Activated CD8-positive, alpha-beta memory T cell treated with anti-CD3 and anti-CD28 coated beads for 48 hours (primary cell): ENCODE data around the gene SDHAF2.
"Not testable (repeated sequence)": the region's sequence is repeated elsewhere in the genome, so short reads cannot be mapped to it uniquely, and the experiment has no call there.

ENCODE experiments used
- DNase-seq, 3 experiments: peaks; one replicate each; pipeline ENCODE4 v3.0.0-alpha.2; 2020; ENCODE audit warnings: low read depth in 2 of 3, low spot score in 2 of 3

Gene SDHAF2

GRCh38 chr11:61474013-61474643 lies 44.2 kb downstream of the SDHAF2 start:
- DNase-seq = no peak

- DNase-seq = no peak
Observed at GRCh38 chr11:61475433-61475832, 45.5 kb downstream of the SDHAF2 start.

DNA sequence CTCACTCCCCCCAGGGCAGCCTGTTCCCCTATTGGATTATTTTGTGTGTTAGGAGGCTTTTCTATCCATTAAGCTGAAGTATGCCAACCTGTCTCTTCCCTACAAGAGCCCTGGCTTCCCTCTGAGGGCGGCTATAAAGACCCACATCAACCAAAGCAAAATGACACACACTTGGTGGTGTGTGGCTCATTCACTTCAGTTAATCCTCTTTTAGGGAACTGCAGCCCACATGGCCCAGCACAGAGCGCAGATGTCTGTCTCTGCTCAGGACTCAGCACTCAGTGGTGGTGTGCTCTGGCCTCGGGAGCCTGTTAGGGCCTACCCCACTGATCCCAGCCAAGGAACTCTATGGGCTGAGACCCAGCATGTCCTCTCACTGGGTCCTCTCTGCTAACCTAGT lies 46.4 kb downstream of the SDHAF2 start:
- no peak for DNase-seq

DNA sequence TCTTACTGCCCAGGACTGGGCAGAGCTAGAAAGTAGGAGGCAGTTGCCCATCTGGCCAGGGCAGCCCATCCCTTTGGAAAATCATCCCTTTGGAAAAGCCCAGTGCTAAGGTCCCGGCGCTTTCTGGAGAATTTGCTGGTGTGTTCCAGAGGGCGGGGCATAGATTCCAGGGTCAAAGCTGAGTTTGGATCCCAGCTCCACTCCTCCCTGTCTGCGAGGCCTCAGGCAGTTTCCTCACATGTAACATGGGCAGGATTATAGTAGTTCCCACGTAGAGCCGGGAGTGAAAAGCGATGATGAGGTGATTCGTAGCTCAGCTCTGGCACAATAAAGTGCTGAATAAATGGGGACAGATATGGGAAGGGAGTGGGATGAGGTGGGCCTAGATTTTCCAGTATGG lies 47.2 kb downstream of the SDHAF2 start:
- DNase-seq = no peak

DNA sequence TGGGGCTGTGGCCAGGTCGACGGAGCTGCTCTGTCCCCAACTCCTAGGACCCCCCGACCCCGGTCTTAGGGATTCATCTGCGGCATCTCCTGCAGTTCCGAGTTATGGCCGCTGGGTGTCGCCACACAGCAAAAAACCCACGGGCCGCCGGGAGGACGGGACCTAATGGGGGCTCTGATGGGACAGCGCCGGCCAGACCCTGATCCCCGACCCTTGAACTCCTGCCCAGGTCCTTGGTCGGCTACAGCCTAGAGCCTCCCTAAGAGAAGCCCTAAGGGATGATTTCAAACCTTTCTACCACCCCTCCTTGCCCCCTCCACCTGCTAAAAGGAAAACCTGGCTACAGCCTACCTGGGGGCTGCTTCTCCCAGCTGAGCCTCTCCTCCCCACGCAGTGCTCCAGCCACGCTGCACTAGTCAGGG lies 47.8 kb downstream of the SDHAF2 start:
- peak; percentile 20 to 50 (median 40) for DNase-seq

DNA sequence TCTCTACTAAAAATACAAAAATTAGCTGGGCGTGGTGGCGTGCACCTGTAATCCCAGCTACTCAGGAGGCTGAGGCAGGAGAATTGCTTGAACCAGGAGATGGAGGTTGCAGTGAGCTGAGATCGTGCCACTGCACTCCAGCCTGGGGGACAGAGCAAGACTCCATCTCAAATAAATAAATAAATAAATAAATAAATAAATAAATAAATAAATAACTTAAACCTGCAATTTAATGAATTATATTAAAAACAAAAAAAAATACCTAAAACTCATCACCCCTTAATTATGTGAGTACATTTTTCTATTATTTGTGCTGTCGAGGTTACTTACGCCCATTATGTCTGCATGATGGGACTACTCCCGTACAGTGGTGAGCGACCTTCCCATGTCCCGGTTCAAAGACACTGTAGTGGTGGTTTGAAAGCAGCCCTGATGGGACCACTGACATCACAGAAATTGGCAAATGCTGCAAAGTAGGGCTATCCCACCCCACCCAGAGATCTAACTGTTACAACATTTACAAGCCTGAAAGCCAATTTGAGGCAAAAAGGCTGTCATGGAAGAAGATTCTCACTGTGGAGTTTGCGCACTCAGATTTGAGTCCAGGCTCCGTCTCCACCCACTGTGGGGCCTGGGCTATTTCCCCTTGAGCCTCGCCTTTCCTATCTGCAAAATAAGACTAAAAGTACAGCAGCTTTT lies 49.6 kb downstream of the SDHAF2 start:
- not testable (repeated sequence) for DNase-seq

DNA sequence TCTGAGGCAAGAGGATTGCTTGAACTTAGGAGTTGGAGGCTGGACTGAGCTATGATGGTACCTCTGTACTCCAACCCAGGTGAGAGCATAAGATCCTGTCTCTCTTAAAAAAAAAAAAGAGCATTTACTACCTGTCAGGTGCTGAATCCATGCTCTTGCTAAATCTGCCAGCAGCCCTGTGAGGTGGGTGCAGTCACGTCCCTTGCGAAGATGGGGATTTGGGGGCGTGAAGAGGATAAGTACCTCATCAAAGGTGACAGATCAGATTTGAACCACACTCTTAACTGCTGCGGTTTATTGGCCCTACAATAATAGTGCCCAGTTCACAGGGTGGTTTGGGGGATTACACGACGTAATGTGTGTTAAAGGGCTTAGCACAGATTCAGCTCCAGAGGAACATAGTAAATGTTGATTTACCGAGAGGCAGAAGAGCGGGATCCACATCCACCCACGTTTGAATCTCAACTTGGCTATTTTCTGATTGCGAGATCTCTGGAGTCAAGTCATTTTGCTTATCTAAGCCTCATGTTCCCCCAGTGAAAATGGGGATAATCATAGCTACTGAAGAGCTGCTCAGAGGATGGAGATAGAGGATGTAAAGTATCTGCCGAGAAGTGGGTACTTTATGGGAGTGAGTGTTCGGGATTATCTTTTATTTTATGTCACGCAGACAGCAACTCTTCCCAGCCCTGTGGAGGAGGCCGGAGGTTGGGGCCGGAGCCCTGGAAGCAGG lies 50.5 kb downstream of the SDHAF2 start:
- no peak for DNase-seq

GRCh38 chr11:61480994-61481335 lies 51.0 kb downstream of the SDHAF2 start:
- DNase-seq = no peak

GRCh38 chr11:61481806-61482205 lies 51.9 kb downstream of the SDHAF2 start:
- DNase-seq = no peak

- no peak for DNase-seq
Observed at GRCh38 chr11:61482513-61482912, 52.6 kb downstream of the SDHAF2 start.

GRCh38 chr11:61484541-61484940 lies 54.6 kb downstream of the SDHAF2 start:
- no peak for DNase-seq

DNA sequence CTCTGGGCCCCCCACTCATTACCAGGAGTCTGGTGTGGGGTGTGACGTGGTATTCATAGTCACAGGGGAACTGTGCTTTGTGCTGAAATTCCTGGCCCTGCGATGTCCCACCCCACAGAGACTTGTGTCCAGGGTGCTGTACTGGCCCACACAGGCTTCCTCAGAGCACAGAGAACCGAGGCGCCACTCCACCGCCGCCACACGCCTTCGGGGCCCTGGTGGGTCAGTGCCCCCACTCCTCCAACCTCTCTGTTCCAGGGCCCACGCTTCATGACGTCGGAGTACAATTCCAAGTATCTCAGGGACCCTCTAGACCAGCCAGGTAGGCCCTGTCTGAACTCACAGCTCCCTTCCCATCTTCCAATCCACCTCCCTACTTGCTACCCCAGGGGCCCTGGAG lies 55.2 kb downstream of the SDHAF2 start:
- DNase-seq = no peak

DNA sequence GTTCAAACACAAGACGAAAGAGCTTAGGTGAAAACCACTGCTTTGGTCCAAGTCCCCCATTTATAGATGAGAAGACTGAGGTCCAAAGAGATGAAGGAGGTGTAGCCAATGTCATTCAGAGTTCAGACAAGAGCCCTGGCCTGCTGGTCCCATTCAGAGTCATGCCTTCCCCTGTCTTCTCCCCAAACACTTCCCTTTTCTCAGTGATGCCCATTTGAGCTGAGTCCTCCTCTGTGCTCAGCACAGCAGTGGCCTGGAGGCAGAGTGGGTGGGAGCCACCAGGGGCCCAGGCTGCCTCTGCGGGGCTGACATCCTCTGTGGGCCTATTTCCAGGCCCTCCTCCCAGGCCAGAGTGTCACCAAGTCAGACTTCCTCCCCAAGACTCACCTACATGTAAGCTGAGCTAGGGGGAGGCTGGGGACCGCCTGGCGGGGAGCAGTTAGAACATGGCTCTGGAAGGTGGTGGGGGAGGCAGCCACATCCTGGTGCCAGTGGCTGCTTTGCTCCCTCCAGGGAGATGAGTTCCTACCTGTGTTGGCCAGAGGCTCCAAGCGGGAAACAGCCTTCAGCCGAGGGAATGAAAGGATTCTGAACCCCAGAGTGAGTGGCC lies 56.2 kb downstream of the SDHAF2 start:
- DNase-seq = no peak

DNA sequence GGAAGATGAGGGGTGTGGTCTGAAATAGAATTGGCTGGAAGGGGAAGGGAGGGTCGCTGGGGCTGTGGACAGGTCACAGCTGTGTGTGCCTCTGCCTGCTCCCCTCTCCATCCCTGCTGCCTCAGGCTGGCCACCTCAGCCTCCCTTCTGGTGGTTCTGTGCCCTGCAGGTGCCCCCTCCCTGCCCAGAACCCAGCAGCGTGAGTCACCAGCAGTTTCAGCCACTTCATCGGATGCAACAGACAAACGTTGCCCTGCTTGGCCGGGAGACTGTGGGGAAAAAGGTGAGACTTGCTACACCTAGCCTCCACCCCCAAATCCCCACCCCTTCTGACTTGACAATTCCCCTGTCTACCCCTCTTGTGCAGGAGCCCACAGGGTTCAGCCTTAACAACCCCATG lies 56.9 kb downstream of the SDHAF2 start:
- no peak for DNase-seq

- no peak for DNase-seq
Observed at GRCh38 chr11:61487342-61488025, 57.6 kb downstream of the SDHAF2 start.

GRCh38 chr11:61488651-61489291 lies 58.8 kb downstream of the SDHAF2 start:
- DNase-seq = no peak

DNA sequence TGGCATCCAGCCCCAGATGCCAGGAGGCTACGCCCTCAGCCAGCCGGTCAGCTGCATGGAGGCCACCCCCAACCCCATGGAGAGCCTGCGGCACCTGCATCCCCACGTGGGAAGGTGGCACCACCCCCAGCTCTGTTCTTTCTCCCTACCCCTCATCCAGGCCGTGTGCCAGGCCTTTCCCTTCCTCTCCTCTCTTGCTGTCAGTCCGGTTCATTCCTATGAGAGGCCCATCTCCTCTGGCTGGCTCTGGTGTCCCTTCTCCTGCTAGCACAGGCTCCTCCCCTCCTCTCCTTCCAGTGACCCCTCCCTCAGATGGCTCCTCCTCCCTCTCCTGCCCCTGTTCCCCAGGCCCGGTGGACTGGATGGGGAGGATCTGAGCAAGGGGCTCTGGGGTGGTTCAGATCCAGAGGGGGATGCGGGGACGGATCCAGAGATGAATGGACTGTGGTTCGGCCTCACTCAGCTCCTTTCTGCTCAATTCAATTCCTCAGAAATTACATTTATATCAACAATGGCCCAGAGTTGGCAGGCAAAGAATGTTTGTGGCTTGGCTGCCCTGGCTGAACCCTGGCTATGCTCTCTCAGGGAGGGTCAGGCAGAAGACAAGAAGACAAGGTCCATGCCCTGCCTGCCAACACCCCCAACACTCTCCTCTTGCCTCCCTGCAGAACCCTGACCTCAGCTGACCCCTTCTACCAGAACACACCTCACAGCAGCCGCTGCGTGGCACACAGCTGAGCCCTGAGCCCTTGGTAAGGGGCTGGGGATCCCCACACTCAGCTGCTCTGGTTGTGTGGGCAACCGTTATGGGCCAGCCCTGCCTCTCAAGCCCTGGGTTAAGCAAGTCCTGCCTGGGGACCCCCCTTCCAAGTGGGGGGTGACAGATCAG lies 60.2 kb downstream of the SDHAF2 start:
- no peak for DNase-seq

- no peak for DNase-seq
Observed at GRCh38 chr11:61491736-61492395, 61.9 kb downstream of the SDHAF2 start.

- no peak for DNase-seq
Observed at GRCh38 chr11:61494381-61494961, 64.5 kb downstream of the SDHAF2 start.
